Stomach (tissue), 9 donors: ENCODE results near the gene DPP6. TPM values are rescaled to one million over a fixed set of nuclear protein-coding genes. Genes with fewer than 3 reads are reported as not detected.
"Not testable (repeated sequence)": the region's sequence is repeated elsewhere in the genome, so short reads cannot be mapped to it uniquely, and the experiment has no call there.

Experiments
- DNase-seq, 2 donors: peaks; one replicate each; pipeline versions ENCODE4 v3.0.0 to v3.0.0-alpha.2; 2013 to 2019
- H3K27ac ChIP-seq, 5 donors: fragments of 200-600 bp in 4 of 5; sonication (generic) in 4 of 5; one replicate each; pipeline ENCODE4 v1.5.1; 2013 to 2019; ENCODE audit warnings: mild to moderate bottlenecking in 1 of 5, moderate library complexity in 1 of 5
- H3K27me3 ChIP-seq, 3 donors: fragments of 200-600 bp; sonication (generic); one replicate each; pipeline ENCODE4 v1.5.1; 2017 to 2019; ENCODE audit warnings: mixed run types in 1 of 3
- H3K36me3 ChIP-seq, 4 donors: fragments of 200-600 bp; sonication (generic); 1 replicate in 3 of 4; 2 replicates in 1 of 4; pipeline ENCODE4 v1.5.1; 2016 to 2019
- H3K4me1 ChIP-seq, 4 donors: fragments of 200-600 bp; sonication (generic); one replicate each; pipeline ENCODE4 v1.5.1; 2016 to 2019
- H3K4me3 ChIP-seq, 4 donors: fragments of 200-600 bp; sonication (generic) in 3 of 4; one replicate each; pipeline ENCODE4 v1.5.1; 2016 to 2019; ENCODE audit warnings: mild to moderate bottlenecking in 1 of 4
- H3K9me3 ChIP-seq, 4 donors: fragments of 200-600 bp; sonication (generic); one replicate each; pipeline ENCODE4 v1.5.1; 2016 to 2019
- CTCF ChIP-seq, 7 experiments: fragments of 450-650 bp in 4 of 7; fragments of 200-600 bp in 3 of 7; sonication (generic) in 3 of 7; IDR thresholded peaks; one replicate each; pipeline ENCODE4 v1.5.1; 2016 to 2019; ENCODE audit warnings: antibody characterized with exemption in 7 of 7, control low read depth in 2 of 7, mild to moderate bottlenecking in 1 of 7
- EP300 ChIP-seq: sonication (generic); formaldehyde crosslinking; IDR thresholded peaks from one replicate; pipeline ENCODE4 v1.6.1; 2017; ENCODE audit warnings: antibody characterized with exemption
- POLR2A ChIP-seq, 4 donors: fragments of 450-650 bp; IDR thresholded peaks; one replicate each; pipeline ENCODE4 v1.6.1; 2016; ENCODE audit warnings: antibody characterized with exemption in 4 of 4, control low read depth in 2 of 4, mild to moderate bottlenecking in 1 of 4, moderate library complexity in 1 of 4
- POLR2AphosphoS5 ChIP-seq, 3 donors: sonication (generic); formaldehyde crosslinking; IDR thresholded peaks; one replicate each; pipeline ENCODE4 v1.6.1; 2016; ENCODE audit warnings: antibody characterized with exemption in 3 of 3
- WGBS, 5 donors: extraction: QIAGEN DNeasy Blood & Tissue Kit in 3 of 5; methylation state at CpG; one replicate each; pipeline versions ENCODE4 v1.1.5 to v1.1.7; 2013 to 2018; 5-methylcytosine and 5-hydroxymethylcytosine counted together
- intact Hi-C: fragments of 100-400 bp; cut with DNase I; formaldehyde crosslinking; loops from one replicate; pipeline ENCODE4 v1.15.1; 2023; ENCODE audit warnings: low total_unique reads
- polyA plus RNA-seq, 3 donors: library from polyadenylated mRNA; stranded (reverse); fragments of 200-250 nt; gene quantifications; one replicate each; pipeline ENCODE4 v1.2.3, GENCODE V29; 2013
- total RNA-seq, 5 donors: library from RNA; depleted of rRNA; stranded (reverse); fragments of >200 nt; gene quantifications; one replicate each; pipeline versions ENCODE4 v1.1.0 to v1.2.3, GENCODE V29; 2014 to 2016
- donor health status: healthy with polysubstance abuse.
- donor health status: Bipolar disorder and iron deficiency.
- donor health status: healthy.

DPP6 gene
- total and polyA plus RNA-seq, 8 donors: 0.15 to 29.8 (median 4.9) TPM

DNA sequence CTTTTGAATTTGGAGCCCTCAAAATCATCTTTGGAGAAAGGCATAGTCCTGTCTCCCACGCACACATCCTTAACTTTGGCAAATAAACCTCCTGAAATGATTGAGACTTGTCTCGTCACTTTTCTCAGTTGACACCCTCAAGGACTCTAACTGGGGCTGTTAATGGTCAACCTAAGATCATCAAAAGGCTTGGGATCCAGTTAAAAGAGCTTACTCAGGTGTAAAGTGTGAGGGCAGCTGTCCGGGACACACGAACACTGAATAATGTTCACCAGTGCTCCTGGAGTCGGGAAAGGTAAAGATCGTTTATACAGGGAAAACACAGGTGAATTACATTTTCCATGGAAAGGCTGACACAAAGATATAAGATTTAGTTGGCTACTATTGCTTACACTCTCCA is 866.1 kb downstream of the DPP6 start:
- Histone ChIP-seq H3K27me3 (peaks cover 0 to 25% (median 15%) of the 10 kb centered on the region in 3 donors), H3K27ac (no peak overlapping the region), H3K4me1 (peaks cover 8 to 13% (median 12%) of the 10 kb centered on the region in 4 donors), H3K36me3 (no peaks in the 10 kb centered on the region), H3K9me3 (no peaks in the 10 kb centered on the region), H3K4me3 (no peak overlapping the region)
- 73 to 80% (median 78%) methylated on average over 6 of the region's 6 CpGs for WGBS, 5 donors
- no peak for TF ChIP-seq POLR2AphosphoS5 (IDR thresholded peaks at IDR 0.05)
- no peak for TF ChIP-seq POLR2A (IDR thresholded peaks at IDR 0.05)
- TF ChIP-seq EP300: no peak
- no peak for TF ChIP-seq CTCF (IDR thresholded peaks at IDR 0.05)
- intact Hi-C loops: no loop called here
- no peak for DNase-seq

DNA sequence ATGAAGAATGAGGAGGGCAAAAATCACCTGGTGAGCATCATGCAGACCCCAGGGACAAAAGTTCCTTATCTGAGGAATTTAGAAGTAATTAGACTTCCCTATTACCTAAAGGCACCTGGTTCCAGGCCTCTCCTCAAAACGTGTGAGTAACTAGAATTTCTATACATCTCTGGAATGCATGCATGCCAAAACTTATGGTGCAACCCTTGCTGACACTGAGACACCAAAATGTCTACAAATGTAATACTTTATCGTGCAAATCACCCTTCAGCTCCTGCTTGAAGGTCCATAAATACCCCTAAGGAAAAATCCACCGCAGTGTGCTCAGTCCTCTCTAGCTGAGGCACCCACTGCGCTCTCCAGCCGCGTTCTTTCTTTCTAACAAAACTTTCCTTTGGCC is 866.5 kb downstream of the DPP6 start:
- DNase-seq: no peak
- no peak for TF ChIP-seq CTCF (IDR thresholded peaks at IDR 0.05)
- TF ChIP-seq POLR2AphosphoS5 (IDR thresholded peaks at IDR 0.05): no peak
- H3K4me3 ChIP-seq: no peak overlapping the region
- H3K4me1 ChIP-seq: peaks cover 5 to 9% (median 7%) of the 10 kb centered on the region in 4 donors
- H3K27ac ChIP-seq: no peak overlapping the region
- intact Hi-C loops: no loop called here
- WGBS, 5 donors: 75 to 83% (median 81%) methylated on average over 6 of the region's 6 CpGs
- H3K9me3 ChIP-seq: no peaks in the 10 kb centered on the region
- H3K27me3 ChIP-seq: peaks cover 0 to 25% (median 15%) of the 10 kb centered on the region in 3 donors
- no peaks in the 10 kb centered on the region for H3K36me3 ChIP-seq

- H3K27ac ChIP-seq: no peak overlapping the region
Observed at GRCh38 chr7:154919344-154920225, 867.4 kb downstream of the DPP6 start.

GRCh38 chr7:154922472-154922871 is 870.3 kb downstream of the DPP6 start:
- H3K27me3 ChIP-seq: not testable (repeated sequence)
- intact Hi-C loops: loop anchor here (10.0 kb wide), 1 partner anchor 82 kb away; the partner anchor contains the start of gene PAXIP1
- 75 to 90% (median 77%) methylated on average over 1 to 2 of the region's 2 CpGs for WGBS, 5 donors

More at GRCh38 chr7:154919344-154920225, 867.4 kb downstream of the DPP6 start:
- H3K27me3 ChIP-seq: peaks cover 0 to 17% (median 8%) of the 10 kb centered on the region in 3 donors
- DNase-seq: no peak
- intact Hi-C loops: loop anchor here (10.0 kb wide), 1 partner anchor 85 kb away; the partner anchor contains the start of gene PAXIP1
- H3K4me3 ChIP-seq: no peak overlapping the region
- no peaks in the 10 kb centered on the region for H3K36me3 ChIP-seq
- H3K4me1 ChIP-seq: peaks cover 0 to under 1% (median 0%) of the 10 kb centered on the region in 4 donors
- 59 to 68% (median 66%) methylated on average over 11 of the region's 11 CpGs for WGBS, 5 donors
- H3K9me3 ChIP-seq: no peaks in the 10 kb centered on the region
- TF ChIP-seq CTCF (IDR thresholded peaks at IDR 0.05): no peak
- no peak for TF ChIP-seq POLR2A (IDR thresholded peaks at IDR 0.05)
- no peak for TF ChIP-seq POLR2AphosphoS5 (IDR thresholded peaks at IDR 0.05)
- TF ChIP-seq EP300: no peak

More at GRCh38 chr7:154922472-154922871, 870.3 kb downstream of the DPP6 start:
- H3K27ac ChIP-seq, H3K4me3 ChIP-seq, H3K36me3 ChIP-seq, H3K9me3 ChIP-seq, H3K4me1 ChIP-seq, DNase-seq: not testable (repeated sequence)
